Ureter (tissue), 1 donor: ENCODE measurements around the gene TRIM52. TPM values are rescaled to one million over a fixed set of nuclear protein-coding genes. Genes with fewer than 3 reads are reported as not detected.
"Not testable (repeated sequence)": the region's sequence is repeated elsewhere in the genome, so short reads cannot be mapped to it uniquely, and the experiment has no call there.

Experiments
- DNase-seq: peaks from one replicate; pipeline ENCODE4 v3.0.0-alpha.2; 2020; ENCODE audit warnings: low spot score
- total RNA-seq: library from RNA; stranded (reverse); gene quantifications from one replicate; pipeline ENCODE4 v1.2.4, GENCODE V29; 2023
- donor health status: DM: yes; HTN: yes; CAD: no.

Gene TRIM52
- 22.5 TPM for total RNA-seq

DNA sequence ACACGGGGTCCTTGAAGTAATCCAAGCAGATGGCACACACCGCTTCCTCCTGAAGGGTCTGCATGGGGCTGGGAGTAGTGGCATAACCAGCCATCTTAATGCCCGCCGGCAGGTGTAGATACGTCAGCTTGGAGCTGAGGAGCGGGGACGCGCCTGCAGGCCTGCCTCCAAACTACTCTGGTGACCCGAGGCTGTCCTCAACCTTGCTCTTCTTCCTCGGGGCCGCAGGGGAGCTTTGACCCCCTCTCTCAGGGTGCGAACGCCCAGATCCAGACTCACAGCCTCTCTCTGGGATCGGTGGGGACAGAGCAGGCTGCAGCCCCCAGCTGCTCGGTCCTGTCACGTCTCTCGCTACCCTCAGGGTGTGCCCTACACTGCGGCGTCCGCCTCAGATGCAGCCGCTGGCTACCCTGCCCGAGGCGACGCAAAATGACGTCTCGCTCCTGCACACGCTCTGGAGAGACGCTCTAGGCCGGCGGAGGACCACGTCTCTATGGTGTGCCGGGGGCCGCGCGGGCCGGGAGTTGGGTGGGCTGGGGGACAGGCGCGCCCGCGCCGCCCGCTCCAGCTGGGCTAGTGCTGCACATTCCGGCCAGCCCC is at the start of gene TRIM52:
Gene TRIM52, minus strand, starts transcription at position 424 of the 600 bp plus-strand sequence. Its CDS starts 330 bp downstream, at position 94.
- DNase-seq, result peak; percentile 91

DNA sequence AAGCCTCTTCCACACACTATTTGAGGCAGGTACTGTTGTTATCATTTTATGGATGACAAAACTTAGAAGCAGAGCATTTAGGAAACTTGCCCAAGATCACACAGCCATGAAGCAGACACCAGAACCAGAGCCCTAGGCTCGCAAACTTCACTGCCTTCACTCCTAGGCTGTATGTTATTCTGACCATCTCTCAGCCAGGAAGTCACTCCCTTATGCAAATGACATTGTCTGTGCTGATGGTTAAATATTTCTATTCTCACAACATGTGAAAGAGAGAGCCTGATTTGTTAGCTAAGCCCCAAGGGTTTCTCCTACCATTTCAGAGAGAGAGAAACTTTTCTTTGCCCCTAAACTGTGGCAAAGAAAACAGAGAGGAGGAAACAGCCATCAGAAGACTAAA is 26.4 kb upstream of the TRIM52 start:
- not testable (repeated sequence) for DNase-seq

DNA sequence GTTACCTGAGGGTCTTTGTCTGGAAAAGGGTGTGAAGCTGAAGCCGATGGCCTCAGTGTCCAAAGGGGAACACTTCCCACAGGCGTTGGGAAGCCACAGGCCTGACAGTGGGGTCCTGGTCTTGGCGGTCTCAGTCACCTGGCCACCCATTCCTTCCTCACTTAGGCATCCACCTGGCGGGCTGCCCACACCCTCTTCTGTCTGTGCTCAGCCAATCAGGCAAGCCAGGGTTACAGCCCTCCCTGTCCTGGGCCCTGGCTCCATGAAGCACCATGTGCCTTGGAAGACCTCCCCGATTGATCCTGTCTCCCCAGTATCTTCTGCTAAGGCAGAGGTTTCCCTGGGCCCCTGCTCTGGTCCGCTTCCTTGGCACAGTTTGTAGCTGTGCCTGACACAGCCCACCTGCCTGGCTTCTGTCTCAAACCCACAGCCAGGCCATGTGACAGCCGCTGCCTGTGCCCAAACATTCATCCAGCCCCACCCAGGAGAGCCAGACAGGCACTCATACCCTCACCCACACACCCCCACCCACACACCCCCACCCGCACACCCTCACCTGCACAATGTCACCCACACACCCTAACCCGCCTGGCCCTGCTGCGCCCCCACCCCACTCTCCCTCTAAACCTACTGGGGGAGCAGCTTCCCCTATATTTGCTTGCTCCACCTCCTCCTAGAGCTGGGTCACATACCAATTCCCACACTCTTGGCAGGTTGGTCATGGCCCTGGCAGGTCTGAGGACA is 25.2 kb upstream of the TRIM52 start:
- not testable (repeated sequence) for DNase-seq

DNA sequence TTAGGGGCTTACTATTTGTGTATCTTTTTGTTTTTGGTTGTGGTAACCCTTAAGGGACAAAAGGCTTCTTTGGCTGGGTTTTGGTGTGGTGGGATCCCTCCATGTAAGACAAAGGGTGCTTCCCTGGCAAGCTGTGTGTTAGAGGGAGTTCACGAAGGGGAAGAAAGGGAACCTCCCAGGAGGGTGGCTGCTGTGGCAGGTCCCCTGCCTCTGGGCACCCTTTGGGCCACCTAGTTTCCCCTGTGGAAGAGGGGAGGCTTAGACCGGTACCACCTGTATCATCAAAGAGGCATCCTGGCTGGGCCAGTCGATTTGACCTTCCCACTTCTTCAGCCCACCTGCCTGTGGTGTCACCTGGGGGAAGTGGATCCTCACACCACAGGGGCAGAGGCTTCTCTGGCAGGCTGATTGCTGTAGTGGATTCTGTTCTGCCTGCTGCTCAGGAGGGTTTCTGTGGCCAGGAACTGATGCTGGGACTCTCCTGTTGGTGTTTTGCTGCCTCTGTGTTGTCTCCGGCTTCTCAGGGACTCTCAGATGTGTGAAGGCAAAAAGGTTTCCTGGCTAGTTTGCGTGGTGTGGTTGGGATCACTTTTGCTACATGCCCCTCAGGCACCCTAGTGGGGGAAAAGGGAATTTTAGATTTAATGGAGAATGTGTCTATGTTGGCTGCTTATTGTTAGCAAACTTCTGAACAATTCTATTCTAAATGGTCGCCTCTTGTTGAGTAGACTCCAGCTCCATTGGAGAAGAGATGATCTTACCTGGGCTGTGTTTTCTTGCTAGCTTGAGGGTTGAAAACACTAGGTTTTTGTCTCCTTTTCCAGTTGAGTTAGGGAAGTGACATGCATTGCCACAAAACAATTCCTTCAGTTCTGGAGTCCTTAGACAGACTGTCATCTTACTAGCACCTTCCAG is 23.2 kb upstream of the TRIM52 start:
- not testable (repeated sequence) for DNase-seq

DNA sequence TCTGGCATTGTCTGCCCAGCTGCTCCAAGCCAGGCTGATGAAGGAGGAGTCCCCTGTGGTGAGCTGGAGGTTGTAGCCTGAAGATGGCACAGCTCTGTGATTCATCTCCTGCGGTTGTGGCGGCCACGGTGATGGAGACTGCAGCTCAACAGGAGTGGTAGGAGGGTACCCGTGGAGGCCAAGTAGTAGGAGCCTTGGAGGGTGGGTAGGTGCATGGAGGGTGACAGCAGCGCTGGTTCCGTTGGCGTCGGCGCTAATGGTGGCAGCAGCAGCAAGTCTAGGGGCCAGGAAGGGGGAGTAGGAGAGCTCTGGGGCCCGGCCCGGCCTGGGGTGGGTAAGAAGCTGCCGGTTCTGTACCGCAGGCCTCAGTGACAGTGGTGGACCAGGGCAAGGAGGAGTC is 22.4 kb upstream of the TRIM52 start:
- DNase-seq, result no peak

DNA sequence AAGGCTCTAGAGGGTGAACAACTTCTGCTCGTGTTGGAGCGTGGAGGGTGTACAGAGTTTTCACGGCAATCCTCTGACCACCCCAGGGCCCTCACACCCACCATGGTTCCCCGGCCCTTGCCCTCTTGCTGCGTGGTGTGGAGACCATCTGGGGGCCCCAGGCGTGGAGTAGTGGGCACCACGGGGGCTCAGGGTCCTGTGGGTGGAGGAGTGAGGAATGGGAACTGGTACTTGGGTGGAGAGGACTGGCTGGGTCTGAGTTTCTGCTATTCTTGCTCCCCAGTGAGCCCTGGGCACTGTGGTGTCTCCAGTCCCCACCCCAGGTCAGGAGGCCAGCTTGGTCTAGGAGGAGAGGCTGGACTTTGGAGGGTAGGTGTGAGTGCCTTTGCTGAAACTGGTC is 21.9 kb upstream of the TRIM52 start:
- DNase-seq, result no peak

DNA sequence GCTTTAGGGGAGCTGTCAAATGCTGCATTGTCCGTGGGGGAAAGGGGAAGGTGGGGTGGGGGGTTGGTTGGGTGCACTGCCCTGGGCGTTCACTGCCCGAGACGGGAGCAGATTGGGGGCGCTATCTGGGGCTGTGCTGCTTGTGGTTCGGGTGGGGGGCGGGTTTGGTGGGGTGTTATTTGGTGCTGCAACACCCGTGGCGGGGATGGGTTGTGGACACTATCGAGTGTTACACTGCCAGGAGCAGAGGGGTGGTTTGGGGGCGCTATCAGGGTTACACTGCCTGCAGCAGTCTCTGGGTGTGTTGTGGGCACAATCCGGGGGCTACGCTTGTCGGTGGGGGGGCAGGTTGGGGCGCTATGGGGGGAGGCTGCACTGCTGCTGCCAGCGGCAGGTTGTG is 21.5 kb upstream of the TRIM52 start:
- not testable (repeated sequence) for DNase-seq

DNA sequence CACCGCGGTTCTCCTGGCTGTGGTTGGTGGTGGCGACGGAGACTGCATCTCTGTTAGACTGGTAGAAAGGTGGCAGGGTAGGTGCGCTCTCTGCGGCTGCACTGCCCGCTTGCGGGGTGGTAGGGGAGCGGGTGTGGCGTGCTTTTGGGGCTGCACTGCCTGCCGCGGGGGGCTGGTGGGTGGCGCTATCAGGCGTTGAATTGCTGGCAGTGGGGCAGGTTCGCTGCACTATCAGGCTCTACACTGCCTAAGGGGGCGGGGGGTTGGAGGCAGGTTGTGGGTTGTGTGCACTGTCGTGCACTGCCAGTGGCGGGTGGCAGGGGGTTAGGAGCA is 21.0 kb upstream of the TRIM52 start:
- no peak for DNase-seq

DNA sequence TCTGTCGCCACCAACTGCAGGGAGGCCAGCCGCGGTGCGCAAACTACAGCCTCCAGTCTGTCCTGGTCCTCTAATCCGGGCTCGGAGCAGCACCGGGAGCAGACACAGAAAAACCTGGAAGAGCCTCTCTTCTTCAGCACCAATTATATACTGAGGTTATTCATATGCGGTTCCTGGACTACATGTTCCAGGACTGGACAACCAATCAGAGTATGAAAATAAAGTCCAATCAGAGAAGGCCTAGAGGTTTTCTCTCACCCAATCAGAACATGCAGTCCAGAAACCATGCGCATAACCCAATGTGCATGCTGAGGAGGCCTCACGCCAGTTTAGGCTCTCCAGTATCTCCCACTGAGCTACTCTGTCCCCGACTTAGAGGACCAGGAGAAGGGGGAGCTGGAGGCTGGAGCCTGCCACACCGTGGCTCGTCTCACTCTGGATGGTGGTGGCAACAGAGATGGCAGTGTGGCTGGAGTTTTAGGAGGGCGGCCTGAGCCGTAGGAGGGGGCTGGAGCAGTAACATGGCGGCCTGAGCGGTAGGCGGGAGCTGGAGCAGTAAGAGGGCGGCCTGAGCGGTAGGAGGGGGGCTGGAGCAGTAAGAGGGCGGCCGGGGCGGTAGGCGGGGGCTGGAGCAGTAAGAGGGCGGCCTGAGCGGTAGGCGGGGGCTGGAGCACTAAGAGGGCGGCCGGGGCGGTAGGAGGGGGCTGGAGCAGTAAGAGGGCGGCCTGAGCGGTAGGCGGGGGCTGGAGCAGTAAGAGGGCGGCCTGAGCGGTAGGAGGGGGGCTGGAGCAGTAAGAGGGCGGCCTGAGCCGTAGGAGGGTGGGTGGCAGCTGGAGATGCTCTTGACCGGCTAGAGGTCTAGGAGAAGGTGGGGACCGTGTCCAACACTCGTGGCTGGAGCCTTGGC is 20.4 kb upstream of the TRIM52 start:
- no peak for DNase-seq

DNA sequence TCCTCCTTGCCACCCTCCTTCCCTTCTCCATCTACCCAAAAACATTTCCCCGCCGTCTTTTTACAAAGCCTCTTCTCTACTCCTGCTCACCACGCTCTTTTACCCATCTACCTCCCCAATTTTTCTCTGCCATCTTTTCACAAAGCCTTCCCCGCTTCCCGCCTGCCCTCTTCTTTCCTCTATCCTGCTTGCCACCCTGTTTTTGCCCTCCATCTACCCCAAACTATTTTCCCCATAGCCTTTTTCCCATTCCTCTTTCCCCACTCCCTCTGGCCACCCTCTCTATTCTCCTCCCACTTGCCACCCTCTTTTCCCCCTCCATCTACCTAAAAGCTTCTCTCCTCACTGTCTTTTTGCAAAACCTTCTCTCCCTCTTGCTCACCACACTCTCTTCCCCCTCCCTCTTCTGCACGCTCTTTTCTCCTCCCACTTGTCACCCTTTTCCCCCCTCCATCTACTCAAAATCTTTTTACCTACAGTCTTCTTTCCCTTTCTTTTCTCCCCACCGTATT is 19.4 kb upstream of the TRIM52 start:
- DNase-seq, result no peak

DNA sequence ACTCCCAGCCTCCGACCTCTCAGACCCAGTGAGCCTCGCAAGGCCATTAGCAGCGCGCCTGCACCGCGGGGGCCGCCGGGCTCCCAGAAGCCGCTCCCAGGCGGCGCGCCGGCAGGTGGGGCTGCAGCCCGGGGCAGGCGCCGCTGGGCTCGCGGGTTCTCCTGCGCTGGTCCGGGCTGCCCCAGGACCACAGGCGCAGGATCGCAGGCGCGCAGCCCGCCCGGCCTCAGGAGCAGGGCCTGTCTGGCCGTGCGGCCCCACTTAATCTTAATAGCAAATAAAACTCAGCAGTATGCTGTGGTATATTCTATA is 12.4 kb upstream of the TRIM52 start:
- not testable (repeated sequence) for DNase-seq

DNA sequence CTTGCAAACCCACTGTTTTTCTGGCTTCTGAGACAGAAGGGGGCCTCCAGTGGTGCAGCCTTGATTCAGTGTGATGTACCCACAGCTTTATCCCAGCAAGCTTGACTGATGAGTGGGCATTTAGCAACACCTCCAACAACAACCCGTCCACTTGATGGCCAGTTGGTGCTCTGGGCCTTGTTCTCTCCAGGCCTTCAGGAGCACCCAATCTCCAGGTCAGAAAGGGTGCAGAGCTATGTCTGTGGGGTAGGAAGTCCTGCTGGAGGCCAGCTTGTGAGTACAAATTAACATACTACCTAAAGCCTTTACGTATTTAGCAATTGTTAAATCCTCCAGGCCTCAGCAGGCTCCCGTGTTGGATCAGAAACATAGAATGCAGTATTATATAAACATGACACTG is 10.1 kb upstream of the TRIM52 start:
- DNase-seq, result no peak

DNA sequence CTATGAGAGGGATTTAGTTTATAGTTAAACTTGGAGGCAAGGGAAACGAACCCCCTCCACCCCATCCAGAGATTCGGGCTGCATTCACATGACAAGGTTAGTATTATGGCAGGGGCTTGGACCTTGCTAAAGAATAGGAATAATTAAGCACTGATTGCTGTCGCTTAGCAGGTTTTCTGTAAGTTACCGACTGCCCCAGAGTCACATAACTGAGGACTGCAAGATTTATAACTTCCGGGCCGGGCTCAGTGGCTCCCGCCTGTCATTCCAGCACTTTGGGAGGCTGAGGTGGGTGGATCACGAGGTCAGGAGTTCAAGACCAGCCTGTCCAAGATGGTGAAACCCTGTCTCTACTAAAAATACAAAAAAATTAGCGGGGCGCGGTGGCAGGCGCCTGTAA is 7.0 kb upstream of the TRIM52 start:
- not testable (repeated sequence) for DNase-seq

DNA sequence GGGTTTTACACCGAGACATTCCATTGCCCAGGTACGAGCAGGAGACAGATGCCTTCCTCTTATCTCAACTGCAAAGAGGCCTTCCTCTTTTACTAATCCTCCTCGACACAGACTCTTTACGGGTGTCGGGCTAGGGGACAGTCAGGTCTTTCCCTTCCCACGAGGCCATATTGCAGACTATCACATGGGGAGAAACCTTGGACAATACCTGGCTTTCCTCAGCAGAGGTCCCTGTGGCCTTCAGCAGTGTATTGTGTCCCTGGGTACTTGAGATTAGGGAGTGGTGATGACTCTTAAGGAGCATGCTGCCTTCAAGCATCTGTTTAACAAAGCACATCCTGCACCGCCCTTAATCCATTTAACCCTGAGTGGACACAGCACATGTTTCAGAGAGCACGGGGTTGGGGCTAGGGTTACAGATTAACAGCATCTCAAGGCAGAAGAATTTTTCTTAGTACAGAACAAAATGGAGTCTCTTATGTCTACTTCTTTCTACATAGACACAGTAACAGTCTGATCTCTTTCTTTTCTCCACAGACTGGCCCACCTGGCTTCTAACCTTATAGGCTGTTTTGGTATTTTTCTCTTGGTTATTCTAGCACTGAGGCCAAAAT is 6.5 kb upstream of the TRIM52 start:
- DNase-seq, result not testable (repeated sequence)

DNA sequence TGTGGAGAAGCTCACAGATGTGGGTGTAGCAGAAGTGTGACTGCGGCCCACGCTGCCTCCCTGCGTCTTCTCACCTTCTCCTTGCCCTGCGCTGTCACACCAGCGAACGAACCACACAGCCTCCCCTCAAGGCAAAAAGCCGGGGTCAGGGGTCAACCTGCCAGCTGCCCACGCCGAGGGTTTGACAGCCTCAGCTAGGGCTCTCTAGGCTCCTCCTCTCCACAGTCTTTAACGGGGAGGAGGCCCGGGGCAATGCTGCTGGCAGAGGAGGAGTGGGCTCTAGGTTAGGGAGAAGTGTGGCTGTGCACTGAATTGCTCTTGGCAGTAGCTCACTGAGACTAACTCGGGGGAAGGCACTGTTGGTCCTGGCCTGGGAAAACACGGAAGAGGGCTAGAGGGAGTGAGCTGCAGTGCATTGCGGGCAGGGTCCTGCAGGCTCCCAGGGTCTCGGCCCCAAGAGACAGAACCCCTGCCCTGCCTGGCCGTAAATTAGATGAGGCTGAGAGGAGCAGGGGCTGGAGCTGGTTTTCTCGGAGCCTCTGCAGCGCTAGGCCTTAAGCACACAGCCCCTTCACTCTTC is 4.2 kb upstream of the TRIM52 start:
- peak; percentile 40 for DNase-seq

DNA sequence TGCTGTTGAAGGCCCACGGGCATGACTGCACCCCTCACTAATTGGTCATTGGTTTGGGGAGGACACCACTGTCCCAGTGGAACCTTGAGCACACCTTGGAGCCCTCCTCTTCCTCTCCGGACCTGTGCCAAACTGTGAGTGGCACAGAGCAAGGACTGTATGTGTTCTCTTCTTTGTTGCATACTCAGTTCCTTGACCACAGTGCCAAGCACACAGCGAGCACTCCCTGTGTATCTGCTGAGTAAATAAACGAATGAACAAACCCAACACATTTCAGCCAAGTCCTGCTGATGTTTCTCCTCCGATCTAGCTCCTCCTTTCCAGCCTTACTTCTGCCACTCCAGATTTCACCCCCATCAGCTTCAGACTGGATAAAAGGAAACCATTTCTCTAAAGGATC is 2.7 kb upstream of the TRIM52 start:
- DNase-seq, result peak; percentile 31

DNA sequence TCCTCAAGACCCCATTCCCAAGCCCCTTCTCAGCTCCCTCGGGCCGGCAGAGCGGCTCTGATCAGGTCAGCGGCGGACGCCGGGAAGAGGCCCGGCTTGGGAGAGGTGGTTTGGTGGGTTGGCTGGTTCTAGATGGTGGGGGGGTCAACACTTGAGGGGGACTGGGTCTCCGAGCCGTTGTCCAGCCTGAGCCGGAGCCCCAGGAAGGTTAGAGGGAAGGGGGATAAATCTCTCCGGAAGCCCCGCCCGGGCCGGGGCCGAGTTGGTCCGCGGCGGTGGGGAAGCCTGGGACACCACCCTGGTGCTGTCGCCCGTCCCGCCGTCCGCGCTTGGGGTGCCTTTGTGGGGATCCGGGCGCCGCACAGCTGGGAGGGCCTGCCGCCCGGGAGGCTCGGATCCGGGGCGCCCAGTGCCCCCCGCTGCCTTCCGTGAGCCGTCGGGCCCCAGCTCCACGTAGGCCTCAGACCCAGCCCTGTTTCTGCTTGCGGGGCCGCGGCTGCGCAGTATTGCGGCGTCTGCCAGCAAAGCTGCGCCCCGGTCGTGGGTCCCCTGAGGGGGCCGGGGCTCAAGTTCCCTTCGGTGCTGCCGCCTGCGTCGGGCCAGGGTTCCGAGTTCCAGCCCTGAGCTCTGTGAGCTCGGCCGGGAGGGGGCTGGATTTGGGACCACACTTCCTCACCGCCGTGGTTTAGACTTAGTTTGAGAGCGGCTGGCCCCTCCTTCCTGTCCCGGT is 542 bp upstream of the TRIM52 start:
- peak; percentile 76 for DNase-seq

DNA sequence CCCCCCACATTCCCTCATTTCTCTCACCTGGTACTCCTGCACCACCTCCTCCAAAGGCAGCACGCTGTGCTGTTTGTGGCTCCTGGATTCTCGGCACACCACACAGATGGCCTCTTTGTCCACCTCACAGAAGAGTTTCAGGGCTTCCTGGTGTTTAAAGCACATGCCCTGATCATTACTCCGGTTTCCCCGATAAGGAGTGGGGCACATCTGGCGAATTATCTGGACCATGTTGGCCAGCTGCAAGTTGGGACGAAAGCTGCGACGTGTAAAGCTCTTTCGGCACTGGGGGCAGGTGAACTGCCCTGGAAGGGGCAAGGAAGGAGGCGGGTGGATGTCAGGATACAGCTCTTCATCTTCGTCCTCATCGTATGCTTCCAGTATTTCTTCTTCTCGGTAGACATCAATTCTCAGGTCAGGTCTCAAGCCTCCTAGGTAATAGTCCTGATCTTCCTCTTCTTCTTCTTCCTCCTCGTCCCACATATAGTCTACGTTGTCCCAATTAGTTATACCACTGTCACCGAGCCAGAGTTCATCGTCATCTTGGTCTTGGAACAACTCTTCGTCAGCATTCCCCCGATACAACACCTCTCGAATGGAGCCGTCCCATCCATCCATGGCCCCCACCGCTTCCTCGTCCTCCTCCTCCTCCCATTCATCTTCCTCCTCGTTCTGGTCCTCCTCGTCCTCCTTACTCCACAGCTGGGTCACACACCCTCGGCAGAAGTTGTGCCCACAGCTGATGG is 796 bp downstream of the TRIM52 start:
- DNase-seq, result peak; percentile 32

DNA sequence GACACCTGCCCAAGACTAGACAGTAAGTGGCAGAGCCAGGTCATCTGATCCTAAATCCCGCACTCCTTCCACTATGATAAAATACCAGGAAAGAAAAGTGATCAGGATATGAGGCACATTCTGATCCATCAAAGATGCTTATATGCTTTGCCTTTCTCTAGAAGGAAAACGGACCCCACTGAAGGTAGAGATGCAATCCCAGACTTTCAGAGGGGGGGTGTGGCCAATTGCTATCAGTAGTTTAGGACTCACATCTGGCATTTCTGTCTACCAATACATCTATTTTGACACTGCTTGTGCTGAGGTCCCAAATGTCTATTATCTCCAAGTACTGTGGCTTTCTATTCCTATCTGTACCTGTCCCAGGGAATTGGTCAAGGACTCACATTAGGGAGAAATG is 1.7 kb downstream of the TRIM52 start:
- peak; percentile 17 for DNase-seq
